ENCODE results near the gene BHMT. TPM values are rescaled to one million over a fixed set of nuclear protein-coding genes. Genes with fewer than 3 reads are reported as not detected.

Gene BHMT
- total and polyA plus RNA-seq, 2 experiments from 2014 or later: 2.6 to 4.2 TPM

- H3F3A ChIP-seq (replicated peaks; ENCODE audit: low read depth): 0 out of 2 replicates have a peak, but pooled peaks cover 5% of the 10 kb centered on the region
- H3K4me1 Mint-ChIP-seq: peaks cover 22% of the 10 kb centered on the region
- no peaks in the 10 kb centered on the region for H3K79me2 ChIP-seq (replicated peaks; ENCODE audit: insufficient read depth)
- H3K9me3 Mint-ChIP-seq: no peaks in the 10 kb centered on the region
- TF ChIP-seq ZNF114 (CRISPR knock-in tag; IDR thresholded peaks at IDR 0.05): no peak
- TF ChIP-seq STAT1 (IDR thresholded peaks at IDR 0.05; ENCODE audit: unreplicated experiment): no peak
- peak; percentile 83 to 98 for TF ChIP-seq CTCF (conservative IDR thresholded peaks at IDR 0.05; ENCODE audit: low read depth in 2 of 2)
- no peak for TF ChIP-seq EZH2 (IDR thresholded peaks at IDR 0.05; ENCODE audit: low read depth, unreplicated experiment)
- no peak for TF ChIP-seq POLR2AphosphoS5 (IDR thresholded peaks at IDR 0.05; ENCODE audit: low read depth)
- TF ChIP-seq ZNF462 (CRISPR knock-in tag; IDR thresholded peaks at IDR 0.05): no peak
- TF ChIP-seq REST (IDR thresholded peaks at IDR 0.05; ENCODE audit: unreplicated experiment): no peak
- H3K4me2 ChIP-seq: peak overlapping the region; percentile 60
- H2AFZ ChIP-seq: peak overlapping the region; percentile 40
- H3K4me3 ChIP-seq: peak overlapping the region; percentile 41
- H3K27ac ChIP-seq (ENCODE audit: low read depth): peak overlapping the region; percentile 72; the same call in 1 of the 2 replicates
- peaks cover 2% of the 10 kb centered on the region for H3K27me3 Mint-ChIP-seq (ENCODE audit: insufficient read depth, low read depth, poor library complexity)
- H3K36me3 ChIP-seq (ENCODE audit: insufficient read depth): no peaks in the 10 kb centered on the region
- H3K4me1 ChIP-seq (ENCODE audit: insufficient read depth): peaks cover 20% of the 10 kb centered on the region
- peak; percentile 88 for ATAC-seq
- H3K4me3 Mint-ChIP-seq: peak overlapping the region; percentile 80
- DNase-seq (ENCODE audit: low spot score): peak; percentile 89
- peak overlapping the region; percentile 99 for H3K27ac Mint-ChIP-seq
- H3K36me3 Mint-ChIP-seq (ENCODE audit: low read depth): no peaks in the 10 kb centered on the region
- no peaks in the 10 kb centered on the region; the same call in 1 of the 2 replicates for H3K9me2 ChIP-seq (ENCODE audit: insufficient read depth)
- H4K20me1 ChIP-seq (replicated peaks; ENCODE audit: insufficient read depth): no peaks in the 10 kb centered on the region
- H3K27me3 ChIP-seq (ENCODE audit: insufficient read depth): no peaks in the 10 kb centered on the region
Measured at GRCh38 chr5:79133657-79134451, 22.2 kb downstream of the BHMT start.

Measured in GM23338 (cell line).